GM21447 (cell line): ENCODE data around the gene ZNF723.
"Not testable (repeated sequence)": the region's sequence is repeated elsewhere in the genome, so short reads cannot be mapped to it uniquely, and the experiment has no call there.

Source experiments
- ATAC-seq: cut with Tn5 transposase; IDR thresholded peaks from one replicate; pipeline ENCODE4 v1.9.1; 2021; ENCODE audit not compliant: unreplicated experiment

ZNF723 gene

GRCh38 chr19:22832031-22832762 is at the start of gene ZNF723:
TSS of gene ZNF723 (plus strand) at chr19:22832291. CDS start at chr19:22832380, 89 bp downstream.
- ATAC-seq = no peak

- no peak for ATAC-seq
Observed at GRCh38 chr19:22783651-22784410, 48.3 kb upstream of the ZNF723 start, which contains the start of gene ZNF99. TSS of gene ZNF99 (minus strand) at chr19:22784151. CDS start at chr19:22784016, 135 bp downstream.

- ATAC-seq = not testable (repeated sequence)
Observed at GRCh38 chr19:22792863-22793262, 39.2 kb upstream of the ZNF723 start.

- no peak for ATAC-seq
Observed at GRCh38 chr19:22797040-22797439, 35.1 kb upstream of the ZNF723 start.

GRCh38 chr19:22806418-22806817 is 25.7 kb upstream of the ZNF723 start:
- no peak for ATAC-seq

GRCh38 chr19:22807061-22807835 is 24.8 kb upstream of the ZNF723 start:
- no peak for ATAC-seq

GRCh38 chr19:22814124-22814523 is 18.0 kb upstream of the ZNF723 start:
- no peak for ATAC-seq

GRCh38 chr19:22831211-22831610 is 880 bp upstream of the ZNF723 start:
- no peak for ATAC-seq

- not testable (repeated sequence) for ATAC-seq
Observed at GRCh38 chr19:22857713-22858320, 25.7 kb downstream of the ZNF723 start.

- ATAC-seq = no peak
Observed at GRCh38 chr19:22882797-22883196, 50.7 kb downstream of the ZNF723 start.

- no peak for ATAC-seq
Observed at GRCh38 chr19:22893855-22894270, 61.8 kb downstream of the ZNF723 start.

GRCh38 chr19:22901431-22902130 is 69.5 kb downstream of the ZNF723 start:
- ATAC-seq = no peak
